ENCODE data around the gene TMEM25.
A peak's percentile ranks its signal among the peaks of the same experiment; 100 is the strongest.
"Not testable (repeated sequence)": the region's sequence is repeated elsewhere in the genome, so short reads cannot be mapped to it uniquely, and the experiment has no call there.

The TMEM25 gene

GRCh38 chr11:118530683-118531596, at the start of gene TMEM25:
TMEM25 (plus strand) TSS chr11:118531192; CDS start chr11:118531802, 610 bp downstream.
- peak; percentile 78 for ATAC-seq
- DNase-seq, result peak; percentile 79

- not testable (repeated sequence) for ATAC-seq, DNase-seq
Observed at GRCh38 chr11:118481238-118481637, 49.8 kb upstream of the TMEM25 start.

GRCh38 chr11:118484405-118484804, 46.6 kb upstream of the TMEM25 start:
- ATAC-seq, result no peak
- no peak for DNase-seq

GRCh38 chr11:118485273-118485672, 45.7 kb upstream of the TMEM25 start:
- ATAC-seq (no peak), DNase-seq (no peak)

GRCh38 chr11:118488480-118489109, 42.4 kb upstream of the TMEM25 start:
- DNase-seq (peak; percentile 79), ATAC-seq (peak; percentile 69)

GRCh38 chr11:118491041-118491440, 40.0 kb upstream of the TMEM25 start:
- no peak for DNase-seq
- no peak for ATAC-seq

- ATAC-seq, result no peak
- DNase-seq, result no peak
Observed at GRCh38 chr11:118497831-118498230, 33.2 kb upstream of the TMEM25 start.

GRCh38 chr11:118503216-118503615, 27.8 kb upstream of the TMEM25 start:
- DNase-seq (no peak), ATAC-seq (no peak)

- DNase-seq (no peak), ATAC-seq (no peak)
Observed at GRCh38 chr11:118511601-118512000, 19.4 kb upstream of the TMEM25 start.

GRCh38 chr11:118514103-118514502, 16.9 kb upstream of the TMEM25 start:
- DNase-seq (no peak), ATAC-seq (no peak)

- no peak for DNase-seq
- no peak for ATAC-seq
Observed at GRCh38 chr11:118519549-118519948, 11.4 kb upstream of the TMEM25 start.

- DNase-seq (no peak), ATAC-seq (no peak)
Observed at GRCh38 chr11:118521892-118522311, 9.1 kb upstream of the TMEM25 start.

- no peak for ATAC-seq
- DNase-seq, result no peak
Observed at GRCh38 chr11:118522571-118523072, 8.4 kb upstream of the TMEM25 start.

- DNase-seq (no peak), ATAC-seq (no peak)
Observed at GRCh38 chr11:118524356-118524755, 6.6 kb upstream of the TMEM25 start.

GRCh38 chr11:118524757-118525470, 6.1 kb upstream of the TMEM25 start:
- DNase-seq (no peak), ATAC-seq (no peak)

GRCh38 chr11:118526688-118527087, 4.3 kb upstream of the TMEM25 start:
- DNase-seq (no peak), ATAC-seq (no peak)

- ATAC-seq, result no peak
- no peak for DNase-seq
Observed at GRCh38 chr11:118527109-118527508, 3.9 kb upstream of the TMEM25 start, which contains the start of gene TTC36. TTC36 (plus strand) TSS chr11:118527474; CDS start chr11:118527495, 21 bp downstream.

GRCh38 chr11:118528511-118528910, 2.5 kb upstream of the TMEM25 start:
- ATAC-seq (no peak), DNase-seq (no peak)

GRCh38 chr11:118529584-118530175, 1.3 kb upstream of the TMEM25 start:
- DNase-seq (no peak), ATAC-seq (no peak)

GRCh38 chr11:118530180-118530682, 761 bp upstream of the TMEM25 start:
- ATAC-seq (no peak), DNase-seq (no peak)

GRCh38 chr11:118531597-118532084, 649 bp downstream of the TMEM25 start:
- ATAC-seq (no peak), DNase-seq (no peak)

GRCh38 chr11:118532091-118532490, 1.1 kb downstream of the TMEM25 start:
- DNase-seq (no peak), ATAC-seq (no peak)
